A549 (cell line): ENCODE data around the gene IL22. TPM values are rescaled to one million over a fixed set of nuclear protein-coding genes. Genes with fewer than 3 reads are reported as not detected.

Source experiments
- ATAC-seq, 2 experiments: fragments of 200-7000 bp in 1 of 2; fragments of >200 bp in 1 of 2; cut with Nextera tagmentation in 1 of 2; cut with Tn5 transposase in 1 of 2; 3 replicates each; pipeline versions ENCODE4 v1.8.0 to v1.9.1; 2018 to 2020; ENCODE audit warnings: mild to moderate bottlenecking in 1 of 2, moderate library complexity in 1 of 2
- CTCF ChIA-PET: fragments of 300-600 bp; sonication (Branson Sonifier 250); formaldehyde crosslinking; extraction: SDS; loops from one replicate; lab custom pipeline; 2021; ENCODE audit warnings: antibody characterized with exemption, inconsistent platforms; lab: Yijun Ruan, JAX
- POLR2A ChIA-PET: fragments of 350-600 bp; formaldehyde crosslinking; extraction: SDS; loops from one replicate; lab custom pipeline; 2021; ENCODE audit warnings: antibody characterized with exemption, inconsistent platforms; lab: Yijun Ruan, JAX
- DNase-seq, 2 experiments: peaks; one replicate each; pipeline versions ENCODE4 v3.0.0 to v3.0.0-alpha.2; 2011 to 2016; ENCODE audit warnings: low read depth in 1 of 2, low spot score in 1 of 2
- FAIRE-seq: peaks from 2 replicates; lab custom pipeline; 2011; peaks lifted over from hg19 to GRCh38; lab: Jason Lieb, UNC
- H3K27ac ChIP-seq, 2 experiments: fragments of >200 bp; sonication (Bioruptor Twin); formaldehyde crosslinking; 3 replicates each; pipeline ENCODE4 v1.5.1; 2016 to 2017
- H3K4me1 ChIP-seq: fragments of >200 bp; sonication (Bioruptor Twin); formaldehyde crosslinking; 3 replicates; pipeline ENCODE4 v1.6.1; 2016
- H3K4me2 ChIP-seq: fragments of >200 bp; sonication (Bioruptor Twin); formaldehyde crosslinking; 3 replicates; pipeline ENCODE4 v1.6.1; 2016
- H3K4me3 ChIP-seq: fragments of >200 bp; sonication (Bioruptor Twin); formaldehyde crosslinking; 3 replicates; pipeline ENCODE4 v1.5.1; 2016
- H3K9me3 ChIP-seq: fragments of >200 bp; sonication (Bioruptor Twin); formaldehyde crosslinking; 3 replicates; pipeline ENCODE4 v1.6.1; 2016
- CBX2 ChIP-seq: fragments of 200-600 bp; sonication (generic); IDR thresholded peaks from 2 replicates; pipeline ENCODE4 v1.6.1; 2016; ENCODE audit warnings: low read depth, mild to moderate bottlenecking, borderline replicate concordance
- EHMT2 ChIP-seq: fragments of 200-600 bp; sonication (generic); IDR thresholded peaks from 2 replicates; pipeline ENCODE4 v1.6.1; 2016; ENCODE audit warnings: antibody characterized with exemption, low read depth, mild to moderate bottlenecking, moderate library complexity
- FOSB ChIP-seq: fragments of 250-450 bp; sonication (Bioruptor Pico); IDR thresholded peaks from 2 replicates; pipeline ENCODE4 v1.5.0; 2020; ENCODE audit warnings: mild to moderate bottlenecking, moderate library complexity
- FOSL2 ChIP-seq, 2 experiments: fragments of 450-650 bp in 1 of 2; fragments of >200 bp in 1 of 2; sonication (Bioruptor Twin) in 1 of 2; formaldehyde crosslinking; IDR thresholded peaks; 2 replicates each; pipeline versions ENCODE4 v1.5.0 to v1.6.1; 2016 to 2020; ENCODE audit warnings: mild to moderate bottlenecking in 1 of 2, moderate library complexity in 1 of 2
- HOXA7 ChIP-seq: fragments of 250-450 bp; sonication (Bioruptor Pico); IDR thresholded peaks from 2 replicates; pipeline ENCODE4 v1.5.0; 2020; ENCODE audit warnings: mild to moderate bottlenecking, moderate library complexity
- HOXB13 ChIP-seq: fragments of 250-450 bp; sonication (Bioruptor Pico); IDR thresholded peaks from 2 replicates; pipeline ENCODE4 v1.5.0; 2020; ENCODE audit warnings: low read depth, mild to moderate bottlenecking, moderate library complexity
- KDM5A ChIP-seq: fragments of 200-600 bp; sonication (generic); IDR thresholded peaks from 2 replicates; pipeline ENCODE4 v1.6.1; 2016; ENCODE audit warnings: antibody characterized with exemption, mild to moderate bottlenecking
- MAFK ChIP-seq: fragments of 450-650 bp; IDR thresholded peaks from 2 replicates; pipeline ENCODE4 v1.6.1; 2014; ENCODE audit not compliant: partially characterized antibody
- NFE2L2 ChIP-seq: fragments of 150-350 bp; conservative IDR thresholded peaks from 2 replicates; pipeline ENCODE4 v1.6.1; 2014; ENCODE audit warnings: low read length
- PHF8 ChIP-seq: fragments of 200-600 bp; sonication (generic); IDR thresholded peaks from 2 replicates; pipeline ENCODE4 v1.6.1; 2016; ENCODE audit warnings: low read depth, mild to moderate bottlenecking, antibody characterized with exemption, moderate library complexity, borderline replicate concordance
- POLR2A ChIP-seq: IDR thresholded peaks from 2 replicates; pipeline ENCODE4 v1.6.1; 2012; ENCODE audit warnings: mild to moderate bottlenecking, low read length
- RAD21 ChIP-seq, 2 experiments: fragments of >200 bp in 1 of 2; sonication (Bioruptor Twin) in 1 of 2; formaldehyde crosslinking in 1 of 2; IDR thresholded peaks in 1 of 2; conservative IDR thresholded peaks in 1 of 2; 2 replicates in 1 of 2; 3 replicates in 1 of 2; pipeline ENCODE4 v1.6.1; 2012 to 2018; ENCODE audit warnings: inconsistent platforms in 1 of 2
- RCOR1 ChIP-seq: fragments of 150-350 bp; IDR thresholded peaks from 2 replicates; pipeline ENCODE4 v1.6.1; 2014; ENCODE audit warnings: antibody characterized with exemption, low read length, low read depth
- RFX5 ChIP-seq: fragments of 450-650 bp; IDR thresholded peaks from 2 replicates; pipeline ENCODE4 v1.7.1; 2014; ENCODE audit warnings: antibody characterized with exemption, mild to moderate bottlenecking, moderate library complexity
- RNF2 ChIP-seq: fragments of 200-600 bp; sonication (generic); IDR thresholded peaks from 2 replicates; pipeline ENCODE4 v1.6.1; 2016; ENCODE audit warnings: low read depth, mild to moderate bottlenecking, antibody characterized with exemption, moderate library complexity, borderline replicate concordance
- SREBF2 ChIP-seq: fragments of 450-650 bp; IDR thresholded peaks from 2 replicates; pipeline ENCODE4 v1.6.1; 2014; ENCODE audit warnings: mild to moderate bottlenecking, moderate library complexity
- ZNF302 ChIP-seq: fragments of 250-450 bp; sonication (Bioruptor Pico); IDR thresholded peaks from 2 replicates; pipeline ENCODE4 v1.9.0; 2021; ENCODE audit warnings: inconsistent platforms, mild to moderate bottlenecking, moderate library complexity
- ZSCAN20 ChIP-seq: fragments of 250-450 bp; sonication (Bioruptor Pico); IDR thresholded peaks from 2 replicates; pipeline ENCODE4 v1.8.0; 2022; ENCODE audit warnings: mild to moderate bottlenecking, moderate library complexity
- WGBS: methylation state at CpG from one replicate; pipeline ENCODE4 v1.1.6; 2017; ENCODE audit errors: missing lambda C conversion rate; 5-methylcytosine and 5-hydroxymethylcytosine counted together
- polyA plus RNA-seq, 4 experiments: library from polyadenylated mRNA; depleted of rRNA in 3 of 4; stranded (reverse); fragments of >200 nt; fragmentation: RNase III in 1 of 4; extraction: RNeasy Plus Mini Kit Qiagen cat#74134 plus additional on column Dnase treatment in 1 of 4; gene quantifications; 2 replicates in 3 of 4; 3 replicates in 1 of 4; pipeline ENCODE4 v1.2.3, GENCODE V29; 2011 to 2017
- TF ChIP-seq, protein P1 (sequence below): fragments of 250-450 bp; sonication (Bioruptor Pico); IDR thresholded peaks from 2 replicates; pipeline ENCODE4 v1.5.0; 2021; ENCODE audit warnings: mild to moderate bottlenecking, moderate library complexity, borderline replicate concordance
- TF ChIP-seq, protein P2 (sequence below): fragments of >200 bp; sonication (Bioruptor Twin); formaldehyde crosslinking; IDR thresholded peaks from 3 replicates; pipeline ENCODE4 v1.6.1; 2016
- TF ChIP-seq, protein P3 (sequence below): IDR thresholded peaks from 2 replicates; pipeline ENCODE4 v1.6.1; 2012
- TF ChIP-seq, protein P4 (sequence below): fragments of 450-650 bp; IDR thresholded peaks from 2 replicates; pipeline ENCODE4 v1.6.1; 2014; ENCODE audit warnings: antibody characterized with exemption

Gene IL22
- polyA plus RNA-seq, 2 of the 4 experiments (the other 2 are of a cell fraction), result not detected

DNA sequence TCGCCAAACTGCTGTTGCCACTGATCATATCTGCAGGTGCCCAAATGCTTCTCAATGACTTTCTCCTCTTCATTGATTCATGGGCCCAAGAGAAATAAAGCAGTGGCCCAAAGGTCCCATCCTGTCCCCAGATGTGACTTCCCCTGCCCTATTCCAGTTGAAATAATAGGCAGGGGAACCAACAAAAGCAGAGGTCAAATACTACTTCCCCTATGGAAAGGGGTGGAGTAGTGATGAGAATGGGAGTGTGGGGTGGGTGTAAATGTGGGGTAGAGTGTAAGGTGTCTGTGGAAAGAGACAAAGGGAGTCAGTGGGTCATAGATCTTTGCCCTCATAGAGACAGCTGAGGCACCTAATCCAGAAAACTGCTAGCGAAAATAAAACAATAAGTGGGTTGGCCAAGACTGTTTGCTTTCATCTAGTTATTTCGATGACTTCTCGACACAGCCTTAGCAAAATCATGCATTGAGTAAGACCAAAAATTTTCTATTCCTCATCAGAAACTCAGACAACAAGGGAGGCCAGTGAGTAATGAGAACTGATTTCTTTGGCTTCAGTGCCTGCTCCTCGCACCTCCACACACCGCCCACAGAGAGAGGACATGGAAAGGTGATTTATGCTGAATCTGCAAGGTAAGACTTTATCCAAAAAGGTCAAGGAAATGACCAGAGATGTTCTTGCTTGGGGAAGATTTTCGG lies 10.9 kb upstream of the IL22 start:
- Histone ChIP-seq H3K9me3 (no peaks in the 10 kb centered on the region), H3K4me2 (no peak overlapping the region), H3K27ac (no peak overlapping the region), H3K4me1 (no peaks in the 10 kb centered on the region), H3K4me3 (no peak overlapping the region)
- no peak for DNase-seq
- ATAC-seq, result no peak
- no peak for FAIRE-seq
- ChIA-PET CTCF (no interaction called here), POLR2A (no interaction called here)
- no peak for TF ChIP-seq ZNF302 (CRISPR knock-in tag)
- TF ChIP-seq, protein P1, sequence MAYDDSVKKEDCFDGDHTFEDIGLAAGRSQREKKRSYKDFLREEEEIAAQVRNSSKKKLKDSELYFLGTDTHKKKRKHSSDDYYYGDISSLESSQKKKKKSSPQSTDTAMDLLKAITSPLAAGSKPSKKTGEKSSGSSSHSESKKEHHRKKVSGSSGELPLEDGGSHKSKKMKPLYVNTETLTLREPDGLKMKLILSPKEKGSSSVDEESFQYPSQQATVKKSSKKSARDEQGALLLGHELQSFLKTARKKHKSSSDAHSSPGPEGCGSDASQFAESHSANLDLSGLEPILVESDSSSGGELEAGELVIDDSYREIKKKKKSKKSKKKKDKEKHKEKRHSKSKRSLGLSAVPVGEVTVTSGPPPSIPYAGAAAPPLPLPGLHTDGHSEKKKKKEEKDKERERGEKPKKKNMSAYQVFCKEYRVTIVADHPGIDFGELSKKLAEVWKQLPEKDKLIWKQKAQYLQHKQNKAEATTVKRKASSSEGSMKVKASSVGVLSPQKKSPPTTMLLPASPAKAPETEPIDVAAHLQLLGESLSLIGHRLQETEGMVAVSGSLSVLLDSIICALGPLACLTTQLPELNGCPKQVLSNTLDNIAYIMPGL (CRISPR knock-in tag), result no peak
- TF ChIP-seq, protein P2, sequence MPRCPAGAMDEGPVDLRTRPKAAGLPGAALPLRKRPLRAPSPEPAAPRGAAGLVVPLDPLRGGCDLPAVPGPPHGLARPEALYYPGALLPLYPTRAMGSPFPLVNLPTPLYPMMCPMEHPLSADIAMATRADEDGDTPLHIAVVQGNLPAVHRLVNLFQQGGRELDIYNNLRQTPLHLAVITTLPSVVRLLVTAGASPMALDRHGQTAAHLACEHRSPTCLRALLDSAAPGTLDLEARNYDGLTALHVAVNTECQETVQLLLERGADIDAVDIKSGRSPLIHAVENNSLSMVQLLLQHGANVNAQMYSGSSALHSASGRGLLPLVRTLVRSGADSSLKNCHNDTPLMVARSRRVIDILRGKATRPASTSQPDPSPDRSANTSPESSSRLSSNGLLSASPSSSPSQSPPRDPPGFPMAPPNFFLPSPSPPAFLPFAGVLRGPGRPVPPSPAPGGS, result no peak
- no peak for TF ChIP-seq HOXB13 (CRISPR knock-in tag)
- TF ChIP-seq EHMT2, result no peak
- TF ChIP-seq PHF8, result no peak
- no peak for TF ChIP-seq HOXA7 (CRISPR knock-in tag)
- no peak for TF ChIP-seq SREBF2
- TF ChIP-seq KDM5A, result no peak
- TF ChIP-seq, protein P3, sequence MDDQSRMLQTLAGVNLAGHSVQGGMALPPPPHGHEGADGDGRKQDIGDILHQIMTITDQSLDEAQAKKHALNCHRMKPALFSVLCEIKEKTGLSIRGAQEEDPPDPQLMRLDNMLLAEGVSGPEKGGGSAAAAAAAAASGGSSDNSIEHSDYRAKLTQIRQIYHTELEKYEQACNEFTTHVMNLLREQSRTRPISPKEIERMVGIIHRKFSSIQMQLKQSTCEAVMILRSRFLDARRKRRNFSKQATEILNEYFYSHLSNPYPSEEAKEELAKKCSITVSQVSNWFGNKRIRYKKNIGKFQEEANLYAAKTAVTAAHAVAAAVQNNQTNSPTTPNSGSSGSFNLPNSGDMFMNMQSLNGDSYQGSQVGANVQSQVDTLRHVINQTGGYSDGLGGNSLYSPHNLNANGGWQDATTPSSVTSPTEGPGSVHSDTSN, result no peak
- TF ChIP-seq RFX5, result no peak
- TF ChIP-seq ZSCAN20, result no peak
- TF ChIP-seq, protein P4, sequence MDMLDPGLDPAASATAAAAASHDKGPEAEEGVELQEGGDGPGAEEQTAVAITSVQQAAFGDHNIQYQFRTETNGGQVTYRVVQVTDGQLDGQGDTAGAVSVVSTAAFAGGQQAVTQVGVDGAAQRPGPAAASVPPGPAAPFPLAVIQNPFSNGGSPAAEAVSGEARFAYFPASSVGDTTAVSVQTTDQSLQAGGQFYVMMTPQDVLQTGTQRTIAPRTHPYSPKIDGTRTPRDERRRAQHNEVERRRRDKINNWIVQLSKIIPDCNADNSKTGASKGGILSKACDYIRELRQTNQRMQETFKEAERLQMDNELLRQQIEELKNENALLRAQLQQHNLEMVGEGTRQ, result no peak
- TF ChIP-seq NFE2L2, result no peak
- no peak for TF ChIP-seq RNF2
- TF ChIP-seq RAD21 (conservative IDR thresholded peaks at IDR 0.05 in 1 of 2, IDR thresholded peaks at IDR 0.05 in 1 of 2), result no peak
- 47% methylated on average over 7 of the region's 7 CpGs for WGBS

DNA sequence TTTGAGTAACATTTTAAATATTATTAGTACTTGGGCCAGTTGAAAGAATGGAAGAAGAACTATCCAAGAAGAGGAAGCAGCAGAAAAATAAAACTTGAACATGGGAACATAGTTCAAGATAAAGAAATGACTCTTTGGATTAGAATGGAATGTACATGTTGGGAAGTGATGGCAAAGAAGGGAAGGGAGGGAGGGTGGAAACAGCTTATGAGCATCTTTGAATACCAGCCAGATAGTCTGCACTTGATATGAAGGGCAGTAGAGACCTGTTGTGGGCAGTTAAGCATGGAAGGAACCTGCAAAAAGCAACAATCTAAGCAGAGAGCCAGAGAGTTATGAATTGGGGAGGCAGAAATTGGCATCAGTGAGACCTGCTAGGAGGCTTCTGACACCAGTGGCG lies 10.0 kb upstream of the IL22 start:
- CTCF ChIA-PET, result no interaction called here
- 52% methylated on average over 1 of the region's 1 CpG for WGBS
- no peaks in the 10 kb centered on the region for H3K4me1 ChIP-seq
- no peak overlapping the region for H3K27ac ChIP-seq
- no peak overlapping the region for H3K4me3 ChIP-seq
- DNase-seq, result no peak
- no peak for ATAC-seq
- POLR2A ChIA-PET, result no interaction called here
- no peak for TF ChIP-seq FOSB
- TF ChIP-seq MAFK, result no peak
- TF ChIP-seq RCOR1, result no peak
- TF ChIP-seq CBX2, result no peak
- no peak for TF ChIP-seq FOSL2 (IDR thresholded peaks at IDR 0.05)
- TF ChIP-seq FOSL2 (CRISPR knock-in tag; IDR thresholded peaks at IDR 0.05), result no peak
- TF ChIP-seq HOXB13 (CRISPR knock-in tag), result no peak
- no peak for TF ChIP-seq POLR2A
- TF ChIP-seq, all 56 proteins: peak for 0
- Histone ChIP-seq H3K9me3 (no peaks in the 10 kb centered on the region), H3K4me2 (no peak overlapping the region)
- no peak for FAIRE-seq
